ENCODE results near the gene PDILT. TPM values are rescaled to one million over a fixed set of nuclear protein-coding genes. Genes with fewer than 3 reads are reported as not detected.

Gene PDILT
- total and polyA plus RNA-seq, 2 of the 8 experiments (the other 6 are each of a cell fraction or from before 2014, with no cell fraction given): not detected

GRCh38 chr16:20402651-20403050 lies 1.9 kb downstream of the PDILT start (continued):
- TF ChIP-seq EP300 (IDR thresholded peaks at IDR 0.05; ENCODE audit: borderline replicate concordance in 1 of 2, low read depth in 2 of 2, low read length in 2 of 2) (no peak), RXRA (IDR thresholded peaks at IDR 0.05; ENCODE audit: insufficient read depth, low read depth, low read length) (no peak)

All from H1 (cell line).